ENCODE results near the gene NAGS. TPM values are rescaled to one million over a fixed set of nuclear protein-coding genes. Genes with fewer than 3 reads are reported as not detected.

The NAGS gene
- total RNA-seq, 1 donor from 2014 or later = under 0.01 TPM

- no peaks in the 10 kb centered on the region for H3K27me3 ChIP-seq (ENCODE audit: control insufficient read depth in 3 of 3, insufficient read depth in 3 of 3, low read length in 3 of 3)
- H3K4me3 ChIP-seq (ENCODE audit: low read length in 3 of 3) = no peak overlapping the region
- H3K9me3 ChIP-seq (ENCODE audit: control insufficient read depth in 3 of 3, low read length in 3 of 3) = no peaks in the 10 kb centered on the region
- H3K4me1 ChIP-seq (ENCODE audit: control insufficient read depth in 3 of 3, insufficient read depth in 3 of 3, low read length in 3 of 3) = peaks cover 0 to 12% (median 6%) of the 10 kb centered on the region in 3 donors
- H3K36me3 ChIP-seq (ENCODE audit: control insufficient read depth in 3 of 3, insufficient read depth in 3 of 3, low read length in 3 of 3) = peaks cover 11 to 27% (median 21%) of the 10 kb centered on the region in 3 donors
- H3K9ac ChIP-seq (ENCODE audit: low read depth in 1 of 3, low read length in 3 of 3) = no peak overlapping the region
- H3K27ac ChIP-seq (ENCODE audit: low read depth, low read length) = no peak overlapping the region
Observed at GRCh38 chr17:44053125-44053872, 48.9 kb downstream of the NAGS start.

Small RNA genes lying within 50 kb of the gene (small RNA-seq; reads per million reads assigned to genes)
- not detected for gene RF00012

Other genes with a start within 250 kb of the NAGS start
- gene SOST, start 245.8 kb upstream of the NAGS start, total RNA-seq = not detected
- 39.7 TPM for gene DUSP3, start 225.6 kb upstream of the NAGS start, total RNA-seq
- gene CFAP97D1, start 224.2 kb upstream of the NAGS start, total RNA-seq = not detected
- 4.2 TPM for gene MPP3, start 171.5 kb upstream of the NAGS start, total RNA-seq
- gene CD300LG, start 157.4 kb upstream of the NAGS start, total RNA-seq = 1.6 TPM
- 1.0 TPM for gene MPP2, start 97.1 kb upstream of the NAGS start, total RNA-seq
- gene PPY, start 62.1 kb upstream of the NAGS start, total RNA-seq = not detected
- gene PYY, start 50.7 kb upstream of the NAGS start, total RNA-seq = not detected
- gene TMEM101, start 10.3 kb downstream of the NAGS start, total RNA-seq = 67.3 TPM
- 13.6 TPM for gene LSM12, start 62.0 kb downstream of the NAGS start, total RNA-seq
- gene G6PC3, start 66.1 kb downstream of the NAGS start, total RNA-seq = 13.0 TPM
- gene HDAC5, start 119.0 kb downstream of the NAGS start, total RNA-seq = 44.4 TPM
- 1.0 TPM for gene HROB, start 137.3 kb downstream of the NAGS start, total RNA-seq
- 4.7 TPM for gene ASB16, start 166.1 kb downstream of the NAGS start, total RNA-seq
- gene TMUB2, start 182.3 kb downstream of the NAGS start, total RNA-seq = 24.0 TPM
- gene ATXN7L3, start 195.3 kb downstream of the NAGS start, total RNA-seq = 21.4 TPM
- gene UBTF, start 215.1 kb downstream of the NAGS start, total RNA-seq = 51.7 TPM